ENCODE results near the gene PCSK4.

The PCSK4 gene

DNA sequence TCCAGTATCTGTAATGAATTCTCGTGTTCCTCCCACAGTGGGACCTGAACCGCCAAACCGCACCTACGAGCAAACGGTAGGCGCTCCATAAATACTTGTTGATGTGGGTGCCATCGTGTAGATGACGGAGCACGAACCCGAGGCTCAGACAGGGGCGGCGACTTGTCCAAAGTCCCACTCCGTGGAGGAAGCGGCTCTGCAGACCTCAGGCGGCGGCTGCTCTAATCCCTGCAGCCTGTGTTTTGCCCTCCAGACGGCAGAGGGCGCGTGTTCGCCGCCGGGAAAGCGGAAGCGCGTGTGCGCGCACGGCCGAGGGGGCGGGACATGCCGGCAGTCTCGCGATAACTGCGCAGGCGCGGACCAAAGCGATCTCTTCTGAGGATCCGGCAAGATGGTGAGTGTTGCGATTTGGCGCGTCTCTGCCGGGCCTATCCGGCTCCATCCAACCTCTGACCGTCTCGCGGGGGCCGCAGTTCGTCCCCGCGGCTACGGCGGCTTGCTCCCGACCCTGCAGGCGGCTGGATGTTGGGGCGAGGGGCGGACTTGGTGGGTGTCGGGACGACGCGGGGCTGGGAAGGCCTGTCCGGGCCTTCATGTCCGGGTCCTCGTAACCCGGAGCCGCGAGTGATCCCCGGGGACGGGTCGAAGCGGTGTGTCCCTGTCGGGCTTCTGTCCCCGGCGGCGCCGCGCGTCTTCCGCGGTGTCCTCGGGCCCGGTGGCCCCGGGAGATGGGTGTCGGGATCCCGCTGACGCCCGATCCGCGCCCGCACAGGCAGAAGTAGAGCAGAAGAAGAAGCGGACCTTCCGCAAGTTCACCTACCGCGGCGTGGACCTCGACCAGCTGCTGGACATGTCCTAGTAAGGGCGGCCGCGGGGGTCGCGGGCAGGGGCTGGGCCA is 51.9 kb downstream of the PCSK4 start, which contains the start of gene RPS15:
RPS15 (plus strand) TSS at position 362 of the 898 bp plus-strand sequence; CDS start at position 392, 30 bp downstream.
- peak; percentile 88 for DNase-seq (ENCODE audit: low read depth)

DNA sequence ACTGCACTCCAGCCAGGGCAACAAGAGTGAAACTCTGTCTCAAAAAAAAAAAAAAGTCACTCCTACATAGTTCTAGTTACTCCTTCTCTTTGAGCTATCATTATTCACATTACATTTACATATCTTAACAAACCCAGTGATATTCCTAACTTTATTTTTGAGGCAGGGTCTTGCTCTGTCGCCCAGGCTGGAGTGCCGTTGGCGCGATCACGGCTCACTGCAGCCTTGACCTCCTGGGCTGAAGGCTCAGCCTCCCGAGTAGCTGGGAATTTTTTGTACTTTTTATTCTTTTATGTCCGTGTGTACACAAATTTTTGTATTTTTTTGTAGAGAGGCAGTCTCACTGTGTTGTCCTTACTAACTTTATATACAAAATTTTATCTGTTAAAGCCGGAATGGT is 52.5 kb downstream of the PCSK4 start:
- no peak for DNase-seq (ENCODE audit: low read depth)

- DNase-seq (ENCODE audit: low read depth): no peak
These were observed 54.7 kb downstream of the PCSK4 start for GRCh38 chr19:1435378-1435989.

- DNase-seq (ENCODE audit: low read depth): no peak
These were observed 55.5 kb downstream of the PCSK4 start for GRCh38 chr19:1434577-1435060.

- no peak for DNase-seq (ENCODE audit: low read depth)
These were observed 56.1 kb downstream of the PCSK4 start for GRCh38 chr19:1434040-1434366.

- DNase-seq (ENCODE audit: low read depth): no peak
These were observed 56.8 kb downstream of the PCSK4 start for GRCh38 chr19:1433119-1434039.

DNA sequence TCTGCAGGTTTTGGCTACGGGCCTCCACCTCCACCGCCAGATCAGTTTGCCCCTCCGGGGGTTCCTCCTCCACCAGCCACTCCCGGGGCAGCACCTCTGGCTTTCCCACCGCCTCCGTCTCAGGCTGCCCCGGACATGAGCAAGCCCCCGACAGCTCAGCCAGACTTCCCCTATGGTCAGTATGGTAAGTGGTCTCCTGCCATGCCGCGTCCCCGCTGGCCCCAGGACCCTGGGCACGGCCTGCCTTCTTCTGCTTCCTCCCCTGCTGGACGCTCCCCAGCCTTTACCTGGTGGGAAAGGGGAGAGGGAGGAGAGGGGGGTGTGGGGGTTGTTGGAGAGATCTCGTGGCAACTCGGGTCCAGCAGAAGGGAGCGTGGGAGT is 57.7 kb downstream of the PCSK4 start:
- DNase-seq (ENCODE audit: low read depth): no peak

- DNase-seq (ENCODE audit: low read depth): no peak
These were observed 58.2 kb downstream of the PCSK4 start for GRCh38 chr19:1431759-1432506.
